HG03097 (cell line): ENCODE data around the gene ATP8A1.
"Not testable (repeated sequence)": the region's sequence is repeated elsewhere in the genome, so short reads cannot be mapped to it uniquely, and the experiment has no call there.

Experiments
- ATAC-seq: cut with Tn5 transposase; IDR thresholded peaks from one replicate; pipeline ENCODE4 v1.9.1; 2021; ENCODE audit not compliant: unreplicated experiment, low FRiP score

The ATP8A1 gene

GRCh38 chr4:42478946-42479345 is 178.0 kb downstream of the ATP8A1 start:
- ATAC-seq, result no peak

GRCh38 chr4:42478509-42478908 is 178.4 kb downstream of the ATP8A1 start:
- ATAC-seq, result no peak

GRCh38 chr4:42474406-42474805 is 182.5 kb downstream of the ATP8A1 start:
- ATAC-seq, result no peak

GRCh38 chr4:42473071-42473684 is 183.7 kb downstream of the ATP8A1 start:
- ATAC-seq, result no peak

DNA sequence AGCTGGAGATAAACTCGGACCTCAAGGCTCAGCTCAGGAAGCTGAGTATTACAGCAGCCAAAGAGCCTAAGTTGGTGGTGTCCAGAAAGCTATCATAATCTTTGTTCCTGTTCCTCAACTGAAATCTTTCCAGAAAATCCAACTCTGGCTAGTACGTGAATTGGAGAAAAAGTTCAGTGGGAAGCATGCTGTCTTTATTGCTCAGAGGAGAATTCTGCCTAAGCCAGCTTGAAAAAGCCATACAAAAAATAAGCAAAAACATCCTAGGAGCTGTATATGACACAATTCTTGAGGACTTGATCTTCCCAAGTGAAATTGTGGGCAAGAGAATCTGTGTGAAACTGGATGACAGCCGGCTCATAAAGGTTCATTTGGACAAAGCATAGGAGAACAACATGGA is 185.0 kb downstream of the ATP8A1 start:
- no peak for ATAC-seq

- ATAC-seq, result no peak
Observed at GRCh38 chr4:42470023-42470422, 186.9 kb downstream of the ATP8A1 start.

GRCh38 chr4:42467777-42468176 is 189.1 kb downstream of the ATP8A1 start:
- not testable (repeated sequence) for ATAC-seq

- ATAC-seq, result no peak
Observed at GRCh38 chr4:42466273-42466844, 190.5 kb downstream of the ATP8A1 start.

DNA sequence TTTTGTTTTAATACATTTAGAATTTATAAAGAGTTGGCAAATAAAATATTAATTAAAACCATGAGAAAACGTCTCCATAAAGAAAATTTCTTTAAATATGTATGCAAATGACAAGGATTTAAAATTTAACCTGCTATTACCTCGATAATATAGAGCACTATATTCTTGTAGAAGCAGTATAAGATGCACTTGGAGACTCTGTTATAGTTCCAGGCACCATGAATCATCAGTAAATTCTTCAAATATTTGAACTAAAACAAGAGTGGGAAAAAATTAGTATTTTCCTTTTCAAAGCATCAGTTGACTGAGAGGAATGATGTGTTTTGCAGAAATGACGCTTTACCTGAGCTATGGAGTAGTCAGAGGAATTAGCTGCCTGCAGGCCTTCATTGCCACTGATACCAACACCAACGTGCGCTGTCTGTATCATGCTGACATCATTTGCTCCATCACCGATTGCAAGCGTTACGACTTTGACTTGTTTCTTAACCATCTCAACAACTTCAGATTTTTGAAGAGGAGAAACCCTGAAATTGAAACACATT is 192.3 kb downstream of the ATP8A1 start:
- ATAC-seq, result no peak

DNA sequence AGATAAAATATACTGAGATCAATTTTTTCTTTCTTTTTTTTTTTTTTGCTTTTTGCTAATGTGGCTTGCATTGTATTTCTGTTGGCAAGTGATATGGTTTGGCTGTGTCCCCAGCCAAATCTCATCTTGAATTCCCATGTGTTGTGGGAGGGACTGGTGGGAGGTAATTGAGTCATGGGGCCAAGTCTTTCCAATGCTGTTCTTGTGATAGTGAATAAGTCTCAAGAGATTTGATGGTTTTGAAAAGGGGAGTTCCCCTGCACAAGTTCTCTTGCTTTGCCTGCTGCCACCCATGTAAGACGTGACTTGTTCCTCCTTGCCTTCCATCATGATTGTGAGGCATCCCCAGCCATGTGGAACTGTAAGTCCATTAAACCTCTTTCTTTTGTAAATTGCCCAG is 195.7 kb downstream of the ATP8A1 start:
- ATAC-seq, result not testable (repeated sequence)

GRCh38 chr4:42460043-42460442 is 196.9 kb downstream of the ATP8A1 start:
- peak; percentile 81 for ATAC-seq

DNA sequence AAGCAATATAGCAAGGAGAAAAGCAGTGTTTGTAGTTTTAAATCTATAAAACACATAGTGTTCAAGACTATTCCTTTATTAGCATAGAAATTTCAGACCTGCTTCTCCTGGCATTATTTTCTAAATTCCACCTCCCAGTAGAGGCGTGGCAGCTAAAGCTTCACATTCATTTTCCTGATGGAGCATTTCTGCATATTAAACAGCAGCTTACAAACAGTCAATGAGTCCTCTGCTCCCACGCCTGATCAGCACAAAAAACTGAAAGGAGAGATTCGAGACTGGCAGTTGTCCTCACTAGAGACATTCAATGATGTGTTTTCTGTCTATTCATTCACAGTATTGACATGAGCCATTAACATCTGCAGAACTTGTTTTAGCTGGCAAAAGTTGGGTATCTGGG is 198.2 kb downstream of the ATP8A1 start:
- ATAC-seq, result no peak

- ATAC-seq, result no peak
Observed at GRCh38 chr4:42454755-42455420, 202.0 kb downstream of the ATP8A1 start.

- ATAC-seq, result peak; percentile 54
Observed at GRCh38 chr4:42453612-42454011, 203.3 kb downstream of the ATP8A1 start.

DNA sequence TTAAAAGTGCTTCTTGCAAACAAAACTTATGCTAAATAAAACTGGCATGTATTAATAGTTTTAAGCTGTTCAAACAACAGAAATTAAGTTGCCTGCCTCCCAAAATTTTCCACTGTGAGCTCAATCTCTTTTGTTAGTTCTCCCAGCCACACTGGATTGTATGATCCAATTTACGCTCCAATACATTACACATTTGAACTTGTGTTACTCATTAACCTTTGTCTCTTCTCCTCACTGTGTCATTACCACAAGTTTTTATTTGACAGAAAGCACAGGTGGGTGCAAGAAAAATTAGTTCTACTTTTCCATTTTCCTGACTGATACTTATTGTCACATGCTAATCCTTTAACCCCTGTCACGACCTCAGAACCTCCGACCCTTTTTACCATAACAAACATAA is 204.1 kb downstream of the ATP8A1 start:
- no peak for ATAC-seq

DNA sequence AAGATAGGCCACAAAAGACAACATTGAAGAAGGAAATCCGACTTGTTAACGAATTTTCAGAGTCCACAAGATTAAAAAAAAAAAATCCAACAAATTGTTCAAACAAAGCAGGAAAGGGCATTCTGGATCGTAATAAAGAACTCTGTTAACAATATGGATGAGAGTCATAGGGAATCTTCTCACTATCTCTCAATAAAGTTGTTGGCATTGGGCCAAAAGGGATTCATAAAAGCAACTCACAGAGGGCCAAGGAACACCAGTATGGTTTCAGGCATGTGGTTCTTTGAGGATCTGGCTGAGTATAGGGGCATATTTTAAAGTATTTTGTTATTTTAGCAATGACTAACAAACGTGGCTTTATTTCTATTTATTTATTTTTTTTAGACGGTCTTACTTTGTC is 210.1 kb downstream of the ATP8A1 start:
- ATAC-seq, result no peak

GRCh38 chr4:42445038-42445437 is 211.9 kb downstream of the ATP8A1 start:
- no peak for ATAC-seq

DNA sequence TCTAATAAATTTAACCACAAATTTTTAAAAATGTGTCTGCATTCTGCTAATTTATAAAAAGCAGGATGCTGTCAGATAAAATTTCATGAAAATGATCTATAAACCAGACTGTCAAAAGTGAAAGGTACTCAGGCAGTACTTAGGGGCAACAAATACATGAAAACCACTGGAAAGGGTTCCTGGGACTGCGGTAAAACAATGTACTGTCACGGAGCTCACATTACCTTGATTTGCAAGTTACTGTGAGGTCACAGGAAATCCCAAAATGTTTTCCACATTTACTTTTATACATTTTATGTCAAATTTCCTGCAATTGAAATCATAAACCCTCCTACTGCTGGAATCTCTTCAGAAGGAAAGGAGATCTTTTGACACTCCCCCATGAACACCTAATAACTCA is 214.3 kb downstream of the ATP8A1 start:
- no peak for ATAC-seq

DNA sequence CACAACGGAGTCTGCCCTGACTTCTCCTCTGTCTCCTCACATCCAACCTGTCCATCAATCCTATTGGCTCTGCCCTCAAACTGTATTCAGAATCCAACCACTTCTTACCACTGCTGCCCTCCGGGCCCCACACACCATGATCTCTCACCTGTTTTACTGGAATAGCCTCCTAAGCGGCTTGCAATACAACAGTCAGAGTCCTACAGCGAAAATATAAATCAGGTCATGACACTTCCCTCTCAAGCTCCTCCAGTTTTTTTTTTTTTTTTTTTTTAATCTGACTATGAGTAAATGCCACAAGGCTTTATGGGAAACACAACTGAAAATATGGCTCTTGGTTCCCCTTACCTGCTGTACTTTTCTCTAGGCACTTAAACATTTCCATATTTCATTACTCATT is 216.8 kb downstream of the ATP8A1 start:
- no peak for ATAC-seq

- no peak for ATAC-seq
Observed at GRCh38 chr4:42436928-42437565, 219.9 kb downstream of the ATP8A1 start.

GRCh38 chr4:42428036-42428435 is 228.9 kb downstream of the ATP8A1 start:
- no peak for ATAC-seq
